Upper lobe of left lung (tissue), 6 donors: ENCODE data around the gene MRPL40. TPM values are rescaled to one million over a fixed set of nuclear protein-coding genes. Genes with fewer than 3 reads are reported as not detected.
A peak's percentile ranks its signal among the peaks of the same experiment; 100 is the strongest.

Experiments
- ATAC-seq, 2 donors: fragments of 200-7000 bp; cut with Tn5 transposase; one replicate each; pipeline ENCODE4 v1.9.1; 2022; ENCODE audit warnings: mild to moderate bottlenecking in 2 of 2, moderate library complexity in 2 of 2; ENCODE audit not compliant: low FRiP score in 2 of 2
- DNase-seq, 2 donors: peaks; one replicate each; pipeline ENCODE4 v3.0.0-alpha.2; 2019 to 2020
- H3K27ac ChIP-seq, 4 donors: fragments of 200-600 bp; sonication (generic); one replicate each; pipeline ENCODE4 v1.5.1; 2016 to 2019
- H3K27me3 ChIP-seq, 4 donors: fragments of 200-600 bp; sonication (generic); one replicate each; pipeline ENCODE4 v1.5.1; 2017 to 2019
- H3K36me3 ChIP-seq, 4 donors: fragments of 200-600 bp; sonication (generic); one replicate each; pipeline ENCODE4 v1.5.1; 2016 to 2019
- H3K4me1 ChIP-seq, 4 donors: fragments of 200-600 bp; sonication (generic); one replicate each; pipeline ENCODE4 v1.5.1; 2018 to 2019
- H3K4me3 ChIP-seq, 4 donors: fragments of 200-600 bp; sonication (generic); one replicate each; pipeline ENCODE4 v1.5.1; 2017 to 2019; ENCODE audit warnings: mild to moderate bottlenecking in 2 of 4, moderate library complexity in 1 of 4
- H3K9me3 ChIP-seq, 4 donors: fragments of 200-600 bp; sonication (generic); one replicate each; pipeline ENCODE4 v1.5.1; 2018 to 2019
- CTCF ChIP-seq, 6 experiments: fragments of 450-650 bp in 4 of 6; fragments of 200-600 bp in 2 of 6; sonication (generic) in 2 of 6; IDR thresholded peaks; one replicate each; pipeline ENCODE4 v1.5.1; 2016 to 2019; ENCODE audit warnings: antibody characterized with exemption in 6 of 6
- EP300 ChIP-seq, 4 donors: sonication (generic); formaldehyde crosslinking; IDR thresholded peaks; one replicate each; pipeline ENCODE4 v1.5.1; 2017; ENCODE audit warnings: antibody characterized with exemption in 4 of 4, control low read depth in 2 of 4
- POLR2A ChIP-seq, 4 donors: fragments of 450-650 bp; IDR thresholded peaks; one replicate each; pipeline ENCODE4 v1.5.1; 2016 to 2017; ENCODE audit warnings: antibody characterized with exemption in 4 of 4, mild to moderate bottlenecking in 2 of 4
- POLR2AphosphoS5 ChIP-seq, 2 donors: sonication (generic); formaldehyde crosslinking; IDR thresholded peaks; one replicate each; pipeline ENCODE4 v1.5.1; 2017; ENCODE audit warnings: antibody characterized with exemption in 2 of 2
- WGBS, 2 donors: methylation state at CpG; one replicate each; pipeline ENCODE4 v1.1.5; 2017 to 2018; 5-methylcytosine and 5-hydroxymethylcytosine counted together
- total RNA-seq, 6 donors: library from RNA; depleted of rRNA in 4 of 6; stranded (reverse); fragments of >200 nt in 4 of 6; gene quantifications; one replicate each; pipeline versions ENCODE4 v1.1.0 to v1.2.1, GENCODE V29; 2016 to 2021
- donor health status: DM: no; HTN: no; CAD: no; lungs with moderate emphysema.
- donor health status: DM: no; HTN: yes; CAD: no; lungs with severe emphysema.

MRPL40 gene
- total RNA-seq = 10 to 100 TPM; 18.9 to 27.3 (median 22.9) TPM

GRCh38 chr22:19432133-19432851 lies at the start of gene MRPL40:
TSS of gene MRPL40 (plus strand) at chr22:19432545. CDS start at chr22:19432555, 10 bp downstream.
- H3K27me3 ChIP-seq = no peaks in the 10 kb centered on the region
- DNase-seq (peak; percentile 95 to 98), ATAC-seq (peak; percentile 98)
- H3K4me1 ChIP-seq = peaks cover 28 to 32% (median 29%) of the 10 kb centered on the region in 4 donors
- H3K4me3 ChIP-seq = peak within 1 kb of the TSS; percentile 83 to 95 (median 92)
- peaks cover 4 to 30% (median 16%) of the 10 kb centered on the region in 4 donors for H3K36me3 ChIP-seq
- H3K9me3 ChIP-seq = no peaks in the 10 kb centered on the region
- TF ChIP-seq POLR2A (IDR thresholded peaks at IDR 0.05) (peak; percentile 66 to 90 (median 85)), POLR2AphosphoS5 (IDR thresholded peaks at IDR 0.05) (peak; percentile 94), EP300 (IDR thresholded peaks at IDR 0.05) (peak in 1 of 4 donors; percentile 60), CTCF (IDR thresholded peaks at IDR 0.05) (peak in 3 of 6 experiments; percentile 28 to 43 (median 39))
- 0% methylated on average over 5 to 38 of the region's 74 CpGs for WGBS, 2 donors
- peak within 1 kb of the TSS; percentile 94 to 96 (median 96) for H3K27ac ChIP-seq

- no peaks in the 10 kb centered on the region for H3K9me3 ChIP-seq
- H3K36me3 ChIP-seq = peaks cover 19 to 94% (median 68%) of the 10 kb centered on the region in 4 donors
- no peaks in the 10 kb centered on the region for H3K27me3 ChIP-seq
- H3K27ac ChIP-seq = no peak overlapping the region
- H3K4me1 ChIP-seq = no peaks in the 10 kb centered on the region
- 78 to 87% methylated on average over 9 of the region's 9 CpGs for WGBS, 2 donors
- no peak for TF ChIP-seq POLR2AphosphoS5 (IDR thresholded peaks at IDR 0.05)
- no peak for TF ChIP-seq CTCF (IDR thresholded peaks at IDR 0.05)
- no peak for TF ChIP-seq POLR2A (IDR thresholded peaks at IDR 0.05)
- TF ChIP-seq EP300 (IDR thresholded peaks at IDR 0.05) = no peak
- ATAC-seq = no peak
- no peak for DNase-seq
- H3K4me3 ChIP-seq = no peak overlapping the region
Observed at GRCh38 chr22:19383292-19383691, 49.1 kb upstream of the MRPL40 start.

- no peak for TF ChIP-seq POLR2A (IDR thresholded peaks at IDR 0.05)
- TF ChIP-seq POLR2AphosphoS5 (IDR thresholded peaks at IDR 0.05) = no peak
- TF ChIP-seq EP300 (IDR thresholded peaks at IDR 0.05) = no peak
- no peak for TF ChIP-seq CTCF (IDR thresholded peaks at IDR 0.05)
- ATAC-seq (no peak), DNase-seq (no peak)
- Histone ChIP-seq H3K27me3 (no peaks in the 10 kb centered on the region), H3K27ac (no peak overlapping the region), H3K4me1 (no peaks in the 10 kb centered on the region), H3K4me3 (no peak overlapping the region), H3K36me3 (peaks cover 23 to 97% (median 82%) of the 10 kb centered on the region in 4 donors), H3K9me3 (no peaks in the 10 kb centered on the region)
- WGBS, 2 donors = 93 to 95% methylated on average over 12 to 14 of the region's 14 CpGs
Observed at GRCh38 chr22:19385221-19385906, 47.0 kb upstream of the MRPL40 start.

- H3K36me3 ChIP-seq = peaks cover 23 to 96% (median 84%) of the 10 kb centered on the region in 4 donors
- H3K9me3 ChIP-seq = no peaks in the 10 kb centered on the region
- no peaks in the 10 kb centered on the region for H3K4me1 ChIP-seq
- TF ChIP-seq CTCF (IDR thresholded peaks at IDR 0.05) (no peak), POLR2A (IDR thresholded peaks at IDR 0.05) (no peak), POLR2AphosphoS5 (IDR thresholded peaks at IDR 0.05) (no peak), EP300 (IDR thresholded peaks at IDR 0.05) (no peak)
- H3K27me3 ChIP-seq = no peaks in the 10 kb centered on the region
- no peak overlapping the region for H3K4me3 ChIP-seq
- WGBS, 2 donors = 96% methylated on average over 2 of the region's 2 CpGs; no CpG with 5 or more reads in 1 of the 2 donors
- no peak overlapping the region for H3K27ac ChIP-seq
- DNase-seq = no peak
- ATAC-seq = no peak
Observed at GRCh38 chr22:19386248-19386647, 46.1 kb upstream of the MRPL40 start.
